Sigmoid colon (tissue), 7 donors: ENCODE results near the gene SLC6A18. TPM values are rescaled to one million over a fixed set of nuclear protein-coding genes. Genes with fewer than 3 reads are reported as not detected.

ENCODE experiments used
- DNase-seq: peaks from one replicate; pipeline ENCODE4 v3.0.0-alpha.2; 2019
- H3K27ac ChIP-seq, 4 donors: fragments of 200-600 bp; sonication (generic); one replicate each; pipeline ENCODE4 v1.5.1; 2016 to 2019; ENCODE audit warnings: mild to moderate bottlenecking in 1 of 4
- H3K27me3 ChIP-seq, 3 donors: fragments of 200-600 bp; sonication (generic); one replicate each; pipeline ENCODE4 v1.5.1; 2019; ENCODE audit warnings: mild to moderate bottlenecking in 1 of 3
- H3K36me3 ChIP-seq, 4 donors: fragments of 200-600 bp; sonication (generic); one replicate each; pipeline ENCODE4 v1.5.1; 2016 to 2019
- H3K4me1 ChIP-seq, 4 donors: fragments of 200-600 bp; sonication (generic); one replicate each; pipeline ENCODE4 v1.5.1; 2017 to 2019
- H3K4me3 ChIP-seq, 4 donors: fragments of 200-600 bp; sonication (generic); one replicate each; pipeline ENCODE4 v1.5.1; 2017 to 2019; ENCODE audit warnings: mild to moderate bottlenecking in 2 of 4, moderate library complexity in 1 of 4
- H3K9me3 ChIP-seq, 4 donors: fragments of 200-600 bp in 3 of 4; sonication (generic) in 3 of 4; one replicate each; pipeline versions ENCODE4 v1.5.1 to v1.6.1; 2013 to 2019
- CTCF ChIP-seq, 4 experiments: fragments of 450-650 bp in 3 of 4; fragments of 200-600 bp in 1 of 4; IDR thresholded peaks; one replicate each; pipeline ENCODE4 v1.5.1; 2016 to 2019; ENCODE audit warnings: antibody characterized with exemption in 4 of 4, mild to moderate bottlenecking in 3 of 4, moderate library complexity in 2 of 4
- EP300 ChIP-seq, 4 donors: sonication (generic); formaldehyde crosslinking; IDR thresholded peaks; one replicate each; pipeline ENCODE4 v1.6.1; 2017; ENCODE audit warnings: antibody characterized with exemption in 4 of 4
- POLR2A ChIP-seq, 2 donors: fragments of 450-650 bp; IDR thresholded peaks; one replicate each; pipeline ENCODE4 v1.6.1; 2016; ENCODE audit warnings: antibody characterized with exemption in 2 of 2, mild to moderate bottlenecking in 2 of 2, moderate library complexity in 2 of 2
- POLR2AphosphoS5 ChIP-seq, 4 donors: sonication (generic); formaldehyde crosslinking; IDR thresholded peaks; one replicate each; pipeline ENCODE4 v1.6.1; 2017; ENCODE audit warnings: antibody characterized with exemption in 4 of 4
- WGBS, 2 donors: extraction: QIAGEN DNeasy Blood & Tissue Kit; methylation state at CpG; one replicate each; pipeline ENCODE4 v1.1.7; 2013; 5-methylcytosine and 5-hydroxymethylcytosine counted together
- intact Hi-C: fragments of 100-400 bp; cut with DNase I; formaldehyde crosslinking; loops from one replicate; pipeline ENCODE4 v1.15.1; 2023
- polyA plus RNA-seq, 3 donors: library from polyadenylated mRNA; stranded (reverse); fragments of 200-250 nt; gene quantifications; one replicate each; pipeline ENCODE4 v1.2.3, GENCODE V29; 2013
- total RNA-seq, 4 donors: library from RNA; depleted of rRNA; stranded (reverse); fragments of >200 nt; gene quantifications; one replicate each; pipeline ENCODE4 v1.1.0, GENCODE V29; 2016
- donor health status: healthy with polysubstance abuse.
- donor health status: Bipolar disorder and iron deficiency.
- donor health status: healthy.

SLC6A18 gene
- total and polyA plus RNA-seq, 7 donors, result 0.07 TPM; not detected in 6

DNA sequence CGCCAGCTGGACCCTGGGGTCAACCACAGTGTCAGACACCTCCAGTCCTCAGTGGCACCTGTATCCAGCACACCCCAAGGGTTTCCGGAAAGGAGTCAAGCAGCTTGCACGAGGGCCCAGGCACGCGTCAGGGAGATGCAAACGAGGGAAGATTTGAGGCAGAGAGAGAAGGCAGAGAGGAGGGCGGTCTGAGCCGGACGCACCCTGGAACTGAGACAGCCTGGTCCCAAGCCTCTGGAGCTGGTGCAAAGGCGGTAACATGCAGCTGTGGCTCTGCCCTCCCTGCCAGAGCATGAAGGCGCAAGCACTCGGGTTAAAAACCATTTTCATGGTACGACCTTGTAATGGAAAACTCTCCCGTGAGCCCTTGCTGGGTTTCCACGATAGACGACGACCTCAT is 32.2 kb downstream of the SLC6A18 start:
- H3K36me3 ChIP-seq, result no peaks in the 10 kb centered on the region
- peaks cover 0 to 9% (median 0%) of the 10 kb centered on the region in 3 donors for H3K27me3 ChIP-seq
- no peak overlapping the region for H3K4me3 ChIP-seq
- no peak for DNase-seq
- no peaks in the 10 kb centered on the region for H3K4me1 ChIP-seq
- TF ChIP-seq EP300 (IDR thresholded peaks at IDR 0.05), result no peak
- TF ChIP-seq CTCF (IDR thresholded peaks at IDR 0.05), result no peak
- no peak overlapping the region for H3K27ac ChIP-seq
- intact Hi-C loops, result no loop called here
- 87 to 91% methylated on average over 17 of the region's 17 CpGs for WGBS, 2 donors
- H3K9me3 ChIP-seq, result peaks cover 0 to 8% (median 4%) of the 10 kb centered on the region in 4 donors

DNA sequence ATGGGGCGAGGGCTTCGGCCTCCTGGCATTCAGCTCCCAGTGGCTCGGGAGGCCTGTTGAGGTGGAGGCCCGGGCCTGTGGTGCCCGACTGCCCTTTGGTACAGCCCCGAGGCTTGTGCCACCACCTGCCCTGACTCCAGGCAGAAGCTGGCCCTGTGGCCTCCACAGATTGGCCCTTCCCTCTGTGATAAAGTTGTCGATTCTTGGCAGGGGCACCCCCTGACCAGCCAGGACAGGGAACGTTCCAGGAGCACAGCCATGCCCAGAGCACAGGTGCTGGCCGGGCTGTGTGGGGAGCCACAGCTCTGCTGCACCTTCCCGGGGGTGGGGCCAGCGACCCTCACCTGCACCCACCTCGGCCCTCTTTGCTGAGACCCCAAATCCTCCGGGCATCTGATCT is 32.7 kb downstream of the SLC6A18 start:
- Histone ChIP-seq H3K9me3 (peaks cover 0 to 12% (median 6%) of the 10 kb centered on the region in 4 donors), H3K4me3 (no peak overlapping the region), H3K27me3 (peaks cover 0 to 9% (median 0%) of the 10 kb centered on the region in 3 donors), H3K4me1 (no peaks in the 10 kb centered on the region), H3K36me3 (no peaks in the 10 kb centered on the region), H3K27ac (no peak overlapping the region)
- intact Hi-C loops, result no loop called here
- TF ChIP-seq CTCF (IDR thresholded peaks at IDR 0.05) (no peak), EP300 (IDR thresholded peaks at IDR 0.05) (no peak), POLR2A (IDR thresholded peaks at IDR 0.05) (no peak), POLR2AphosphoS5 (IDR thresholded peaks at IDR 0.05) (no peak)
- no peak for DNase-seq
- WGBS, 2 donors, result 89 to 92% methylated on average over 13 of the region's 13 CpGs

GRCh38 chr5:1259806-1260480 is 34.8 kb downstream of the SLC6A18 start:
- Histone ChIP-seq H3K4me3 (no peak overlapping the region), H3K9me3 (peaks cover 0 to 15% (median 9%) of the 10 kb centered on the region in 4 donors)
- intact Hi-C loops, result no loop called here

DNA sequence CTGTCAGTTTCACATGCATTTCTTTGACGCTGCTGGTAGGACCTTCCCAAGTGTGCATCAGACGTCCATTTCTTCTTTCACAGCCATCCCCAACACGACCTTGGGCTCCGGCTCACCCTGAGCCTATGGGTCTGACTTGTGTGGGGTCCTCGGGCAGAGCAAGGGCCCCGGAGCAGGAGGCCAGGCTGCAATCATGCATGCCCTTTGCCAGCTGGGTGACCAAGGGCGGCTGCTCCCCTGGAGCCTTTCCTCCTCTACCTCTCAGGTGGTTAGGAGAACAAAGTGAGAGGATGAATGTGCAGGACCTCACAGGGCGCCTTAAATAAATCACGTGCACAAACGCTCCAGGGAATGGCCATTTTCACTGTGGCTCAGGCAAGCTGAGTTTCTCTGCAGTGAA is 36.5 kb downstream of the SLC6A18 start:
- WGBS, 2 donors, result 93 to 96% methylated on average over 10 of the region's 10 CpGs
- no peak for TF ChIP-seq POLR2A (IDR thresholded peaks at IDR 0.05)
- TF ChIP-seq POLR2AphosphoS5 (IDR thresholded peaks at IDR 0.05), result no peak
- TF ChIP-seq CTCF (IDR thresholded peaks at IDR 0.05), result no peak

More at GRCh38 chr5:1259806-1260480, 34.8 kb downstream of the SLC6A18 start:
- no peak for TF ChIP-seq POLR2A (IDR thresholded peaks at IDR 0.05)
- TF ChIP-seq POLR2AphosphoS5 (IDR thresholded peaks at IDR 0.05), result no peak
- TF ChIP-seq CTCF (IDR thresholded peaks at IDR 0.05), result no peak
- TF ChIP-seq EP300 (IDR thresholded peaks at IDR 0.05), result no peak
- Histone ChIP-seq H3K27ac (no peak overlapping the region), H3K36me3 (no peaks in the 10 kb centered on the region), H3K27me3 (no peaks in the 10 kb centered on the region), H3K4me1 (no peaks in the 10 kb centered on the region)
- WGBS, 2 donors, result 97% methylated on average over 23 of the region's 23 CpGs
- DNase-seq, result no peak

DNA sequence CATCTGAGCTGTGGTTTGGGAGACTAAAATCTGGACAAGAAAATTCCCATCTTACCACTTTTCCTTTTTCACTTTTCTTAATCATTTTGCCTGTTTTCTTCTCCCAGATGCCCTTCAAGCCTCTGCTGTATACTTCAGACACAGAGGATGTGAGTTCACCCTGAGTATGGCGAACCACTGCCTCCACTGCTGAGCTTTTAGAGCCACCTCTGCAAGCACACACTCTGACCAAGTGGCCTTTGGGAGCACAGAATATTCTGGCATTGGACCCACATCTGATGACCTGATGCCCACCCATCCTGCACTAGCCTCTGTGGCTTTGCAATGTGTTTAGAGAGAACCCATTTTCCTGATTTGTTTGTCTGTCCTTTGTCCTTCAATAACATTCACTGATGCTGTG is 37.2 kb downstream of the SLC6A18 start:
- H3K4me1 ChIP-seq, result no peaks in the 10 kb centered on the region
- H3K36me3 ChIP-seq, result no peaks in the 10 kb centered on the region
- intact Hi-C loops, result no loop called here
- no peak for DNase-seq
- H3K9me3 ChIP-seq, result peaks cover 0 to 15% (median 9%) of the 10 kb centered on the region in 4 donors
- TF ChIP-seq CTCF (IDR thresholded peaks at IDR 0.05) (no peak), EP300 (IDR thresholded peaks at IDR 0.05) (no peak), POLR2A (IDR thresholded peaks at IDR 0.05) (no peak), POLR2AphosphoS5 (IDR thresholded peaks at IDR 0.05) (no peak)
- H3K27ac ChIP-seq, result no peak overlapping the region
- H3K4me3 ChIP-seq, result no peak overlapping the region
- 92 to 95% methylated on average over 1 of the region's 1 CpG for WGBS, 2 donors
- H3K27me3 ChIP-seq, result no peaks in the 10 kb centered on the region

More for the DNA sequence above, 36.5 kb downstream of the SLC6A18 start:
- peaks cover 0 to 15% (median 9%) of the 10 kb centered on the region in 4 donors for H3K9me3 ChIP-seq
- no peak overlapping the region for H3K27ac ChIP-seq
- no peaks in the 10 kb centered on the region for H3K36me3 ChIP-seq
- no peak for DNase-seq
- H3K4me1 ChIP-seq, result no peaks in the 10 kb centered on the region
- H3K4me3 ChIP-seq, result no peak overlapping the region
- H3K27me3 ChIP-seq, result no peaks in the 10 kb centered on the region
- intact Hi-C loops, result no loop called here
